Ovary (tissue), 3 donors: Measurements from ENCODE around the gene NF1.

ENCODE experiments used
- EP300 ChIP-seq: sonication (generic); formaldehyde crosslinking; IDR thresholded peaks from one replicate; pipeline ENCODE4 v1.6.1; 2017; ENCODE audit warnings: antibody characterized with exemption
- POLR2A ChIP-seq: fragments of 450-650 bp; IDR thresholded peaks from one replicate; pipeline ENCODE4 v1.6.1; 2017; ENCODE audit warnings: antibody characterized with exemption, mild to moderate bottlenecking, moderate library complexity
- TF ChIP-seq, protein P1 (sequence below), 3 donors: fragments of 450-650 bp in 2 of 3; fragments of 200-600 bp in 1 of 3; IDR thresholded peaks; one replicate each; pipeline versions ENCODE4 v1.5.1 to v1.8.0; 2016 to 2022; ENCODE audit warnings: antibody characterized with exemption in 3 of 3, mild to moderate bottlenecking in 1 of 3
- donor health status: DM: no; HTN: no; CAD: no.

GRCh38 chr17:31067691-31068184, 27.0 kb upstream of the NF1 start:
- TF ChIP-seq, protein P1, sequence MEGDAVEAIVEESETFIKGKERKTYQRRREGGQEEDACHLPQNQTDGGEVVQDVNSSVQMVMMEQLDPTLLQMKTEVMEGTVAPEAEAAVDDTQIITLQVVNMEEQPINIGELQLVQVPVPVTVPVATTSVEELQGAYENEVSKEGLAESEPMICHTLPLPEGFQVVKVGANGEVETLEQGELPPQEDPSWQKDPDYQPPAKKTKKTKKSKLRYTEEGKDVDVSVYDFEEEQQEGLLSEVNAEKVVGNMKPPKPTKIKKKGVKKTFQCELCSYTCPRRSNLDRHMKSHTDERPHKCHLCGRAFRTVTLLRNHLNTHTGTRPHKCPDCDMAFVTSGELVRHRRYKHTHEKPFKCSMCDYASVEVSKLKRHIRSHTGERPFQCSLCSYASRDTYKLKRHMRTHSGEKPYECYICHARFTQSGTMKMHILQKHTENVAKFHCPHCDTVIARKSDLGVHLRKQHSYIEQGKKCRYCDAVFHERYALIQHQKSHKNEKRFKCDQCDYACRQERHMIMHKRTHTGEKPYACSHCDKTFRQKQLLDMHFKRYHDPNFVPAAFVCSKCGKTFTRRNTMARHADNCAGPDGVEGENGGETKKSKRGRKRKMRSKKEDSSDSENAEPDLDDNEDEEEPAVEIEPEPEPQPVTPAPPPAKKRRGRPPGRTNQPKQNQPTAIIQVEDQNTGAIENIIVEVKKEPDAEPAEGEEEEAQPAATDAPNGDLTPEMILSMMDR (IDR thresholded peaks at IDR 0.05), result no peak
- no peak for TF ChIP-seq POLR2A
- no peak for TF ChIP-seq EP300
